ENCODE measurements around the gene ANO10.
"Not testable (repeated sequence)": the region's sequence is repeated elsewhere in the genome, so short reads cannot be mapped to it uniquely, and the experiment has no call there.

The ANO10 gene

GRCh38 chr3:43565661-43566341 lies 56.0 kb downstream of the ANO10 start:
- not testable (repeated sequence) for DNase-seq

GRCh38 chr3:43559961-43560360 lies 61.9 kb downstream of the ANO10 start:
- no peak for DNase-seq

- DNase-seq: no peak
Measured at GRCh38 chr3:43558171-43558570, 63.6 kb downstream of the ANO10 start.

GRCh38 chr3:43549626-43550290 lies 72.1 kb downstream of the ANO10 start:
- DNase-seq: no peak

- not testable (repeated sequence) for DNase-seq
Measured at GRCh38 chr3:43544277-43544676, 77.5 kb downstream of the ANO10 start.

- no peak for DNase-seq
Measured at GRCh38 chr3:43542328-43543043, 79.3 kb downstream of the ANO10 start.

GRCh38 chr3:43540624-43541023 lies 81.2 kb downstream of the ANO10 start:
- no peak for DNase-seq

- DNase-seq: no peak
Measured at GRCh38 chr3:43539321-43539720, 82.5 kb downstream of the ANO10 start.

GRCh38 chr3:43537225-43537624 lies 84.6 kb downstream of the ANO10 start:
- peak; percentile 58 for DNase-seq

GRCh38 chr3:43534675-43535074 lies 87.1 kb downstream of the ANO10 start:
- no peak for DNase-seq

GRCh38 chr3:43533009-43533408 lies 88.8 kb downstream of the ANO10 start:
- DNase-seq: no peak

- DNase-seq: no peak
Measured at GRCh38 chr3:43531835-43532234, 90.0 kb downstream of the ANO10 start.

GRCh38 chr3:43528498-43529099 lies 93.2 kb downstream of the ANO10 start:
- no peak for DNase-seq

GRCh38 chr3:43526956-43527355 lies 94.9 kb downstream of the ANO10 start:
- DNase-seq: no peak

GRCh38 chr3:43525941-43526607 lies 95.7 kb downstream of the ANO10 start:
- peak; percentile 15 for DNase-seq

GRCh38 chr3:43525386-43525785 lies 96.4 kb downstream of the ANO10 start:
- no peak for DNase-seq

- no peak for DNase-seq
Measured at GRCh38 chr3:43523454-43524053, 98.3 kb downstream of the ANO10 start.

- no peak for DNase-seq
Measured at GRCh38 chr3:43522727-43523362, 99.0 kb downstream of the ANO10 start.

- DNase-seq: no peak
Measured at GRCh38 chr3:43521941-43522340, 99.9 kb downstream of the ANO10 start.

- not testable (repeated sequence) for DNase-seq
Measured at GRCh38 chr3:43518515-43518914, 103.3 kb downstream of the ANO10 start.

GRCh38 chr3:43515970-43516635 lies 105.7 kb downstream of the ANO10 start:
- no peak for DNase-seq
